ENCODE measurements around the gene ZBTB17.

Gene ZBTB17

DNA sequence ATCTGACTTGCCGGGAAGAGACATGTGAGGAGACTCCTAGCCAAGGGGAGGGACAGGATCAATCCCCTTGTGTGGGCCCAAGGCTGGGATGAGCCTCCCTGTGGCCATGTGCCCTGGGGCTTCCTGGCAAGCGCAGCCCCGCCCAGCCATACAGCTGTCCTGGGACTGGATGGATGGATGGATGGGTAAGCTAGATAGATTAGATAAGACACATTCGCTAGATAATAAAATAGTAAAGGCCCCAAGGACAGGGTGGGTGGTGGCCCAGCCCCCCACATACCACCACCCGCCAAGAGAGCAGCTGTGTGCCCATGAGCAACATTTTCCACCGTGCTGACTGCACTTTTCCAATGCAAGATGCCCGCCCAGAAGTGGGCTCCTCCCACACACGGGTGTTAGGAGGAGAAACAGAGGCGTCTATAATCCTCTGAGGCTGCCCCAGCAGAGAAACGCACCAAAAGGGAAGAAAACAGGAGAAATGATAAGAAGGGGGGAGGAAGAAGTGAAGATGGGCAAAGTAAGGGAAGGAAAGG is 25.1 kb downstream of the ZBTB17 start:
- TF ChIP-seq, protein P1, sequence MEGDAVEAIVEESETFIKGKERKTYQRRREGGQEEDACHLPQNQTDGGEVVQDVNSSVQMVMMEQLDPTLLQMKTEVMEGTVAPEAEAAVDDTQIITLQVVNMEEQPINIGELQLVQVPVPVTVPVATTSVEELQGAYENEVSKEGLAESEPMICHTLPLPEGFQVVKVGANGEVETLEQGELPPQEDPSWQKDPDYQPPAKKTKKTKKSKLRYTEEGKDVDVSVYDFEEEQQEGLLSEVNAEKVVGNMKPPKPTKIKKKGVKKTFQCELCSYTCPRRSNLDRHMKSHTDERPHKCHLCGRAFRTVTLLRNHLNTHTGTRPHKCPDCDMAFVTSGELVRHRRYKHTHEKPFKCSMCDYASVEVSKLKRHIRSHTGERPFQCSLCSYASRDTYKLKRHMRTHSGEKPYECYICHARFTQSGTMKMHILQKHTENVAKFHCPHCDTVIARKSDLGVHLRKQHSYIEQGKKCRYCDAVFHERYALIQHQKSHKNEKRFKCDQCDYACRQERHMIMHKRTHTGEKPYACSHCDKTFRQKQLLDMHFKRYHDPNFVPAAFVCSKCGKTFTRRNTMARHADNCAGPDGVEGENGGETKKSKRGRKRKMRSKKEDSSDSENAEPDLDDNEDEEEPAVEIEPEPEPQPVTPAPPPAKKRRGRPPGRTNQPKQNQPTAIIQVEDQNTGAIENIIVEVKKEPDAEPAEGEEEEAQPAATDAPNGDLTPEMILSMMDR (IDR thresholded peaks at IDR 0.05; ENCODE audit: low read length, missing control alignments): no peak
- peak; percentile 77 for DNase-seq (ENCODE audit: low read depth)
- no peak overlapping the region for H3K4me3 ChIP-seq (replicated peaks; ENCODE audit: low read depth, low read length)

DNA sequence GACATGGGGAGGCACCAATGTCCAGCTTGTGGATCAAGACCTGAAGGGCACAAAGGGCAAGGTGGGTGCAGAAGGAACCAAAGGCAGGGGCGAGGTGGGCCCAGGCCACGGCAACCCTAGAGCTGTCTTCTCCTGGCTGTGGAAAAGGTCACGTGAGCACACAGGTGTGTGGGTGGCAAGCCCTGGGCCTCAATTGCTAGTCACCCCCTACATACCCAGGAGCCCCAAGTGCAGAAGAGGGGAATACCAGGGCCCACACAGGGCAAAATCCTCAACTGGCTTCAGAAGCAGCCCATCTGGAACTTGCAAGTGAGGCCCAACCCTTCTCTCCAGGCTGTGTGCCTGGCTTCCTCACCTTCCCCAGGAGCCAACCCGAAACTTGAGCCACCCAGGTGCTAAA is 25.6 kb downstream of the ZBTB17 start:
- no peak for DNase-seq (ENCODE audit: low read depth)
- TF ChIP-seq, protein P1 (IDR thresholded peaks at IDR 0.05; ENCODE audit: low read length, missing control alignments): no peak
- no peak overlapping the region for H3K4me3 ChIP-seq (replicated peaks; ENCODE audit: low read depth, low read length)

DNA sequence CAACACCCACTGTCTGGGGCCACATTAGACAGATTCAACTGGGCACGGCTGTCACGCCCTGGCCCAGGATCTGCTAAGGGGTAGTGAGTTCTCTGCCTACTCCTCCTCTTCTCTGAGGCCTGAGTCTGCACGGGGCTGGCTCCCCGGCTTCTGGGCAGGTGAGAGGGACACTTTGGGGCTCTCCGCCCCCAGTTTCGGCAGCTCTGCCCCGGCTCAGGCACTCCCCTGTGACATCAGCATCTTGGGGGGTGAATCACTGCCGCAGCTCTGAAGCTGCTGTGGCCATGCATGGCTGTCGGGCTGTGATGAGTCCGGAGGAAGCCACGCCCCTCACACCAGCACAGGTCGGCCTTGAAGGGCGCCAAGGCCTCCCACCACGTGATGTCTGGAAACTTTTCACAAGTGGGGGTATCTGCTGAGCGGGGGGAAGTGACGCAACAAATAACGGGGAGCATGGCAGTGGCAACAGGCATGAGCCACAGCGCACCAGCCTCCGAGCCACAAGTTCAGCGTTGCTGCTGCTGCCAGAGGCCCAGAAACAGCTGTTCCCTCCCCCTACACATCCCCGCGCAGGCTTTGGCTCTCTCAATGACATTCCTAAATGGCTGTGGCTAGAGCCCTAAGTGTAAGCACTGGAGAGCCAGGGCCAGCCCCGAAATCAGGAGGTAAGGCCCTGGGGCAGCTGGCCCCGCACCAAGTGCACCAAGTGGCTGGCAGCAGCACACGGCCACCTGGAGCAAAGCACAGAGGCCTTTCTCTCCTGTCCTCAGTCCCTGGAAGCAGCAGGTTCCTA is 26.3 kb downstream of the ZBTB17 start:
- peak; percentile 98 for DNase-seq (ENCODE audit: low read depth)
- peak overlapping the region; percentile 36 for H3K4me3 ChIP-seq (replicated peaks; ENCODE audit: low read depth, low read length)
- TF ChIP-seq, protein P1 (IDR thresholded peaks at IDR 0.05; ENCODE audit: low read length, missing control alignments): no peak

DNA sequence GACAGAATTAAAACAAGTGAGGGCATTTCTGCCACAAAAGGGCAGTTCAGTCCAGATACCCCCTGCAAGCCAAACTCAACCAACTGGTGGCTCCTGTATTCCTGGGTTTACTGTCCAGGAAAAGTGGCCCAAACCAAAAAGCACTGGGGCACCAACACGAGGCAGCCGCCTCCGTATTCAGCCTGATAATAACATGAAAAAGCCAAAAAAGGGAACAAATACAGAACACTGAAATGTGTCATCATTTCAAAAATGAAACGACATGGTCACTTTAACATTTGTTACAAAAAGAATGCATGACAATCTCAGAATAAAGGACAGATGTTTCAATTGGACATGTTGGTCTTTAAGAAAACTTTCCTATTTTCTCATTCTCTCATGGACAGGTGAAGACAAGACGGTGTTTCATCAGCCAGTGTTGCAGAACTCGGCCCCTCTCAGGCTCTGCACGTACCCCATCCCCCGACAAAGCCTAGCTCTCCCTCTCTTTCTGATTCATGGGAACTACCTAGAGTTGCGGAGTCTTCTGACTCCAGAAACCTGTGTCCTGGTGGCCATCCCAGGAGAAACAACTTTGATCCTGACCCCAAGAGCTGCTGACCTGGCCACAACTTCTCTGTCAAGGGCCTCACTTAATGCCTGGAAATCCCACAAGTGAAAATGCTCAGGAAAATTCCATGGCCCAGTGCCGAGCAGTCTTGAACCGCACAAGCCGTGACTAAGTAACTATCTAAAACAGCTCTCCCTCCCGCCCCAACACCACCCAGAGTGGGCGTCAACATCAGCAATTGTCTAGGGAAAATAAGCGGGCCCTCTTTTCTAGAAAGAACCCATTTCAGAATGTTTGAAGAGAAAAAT is 27.1 kb downstream of the ZBTB17 start:
- H3K4me3 ChIP-seq (replicated peaks; ENCODE audit: low read depth, low read length): peak overlapping the region; percentile 36
- TF ChIP-seq, protein P1 (IDR thresholded peaks at IDR 0.05; ENCODE audit: low read length, missing control alignments): no peak
- DNase-seq (ENCODE audit: low read depth): peak; percentile 97

DNA sequence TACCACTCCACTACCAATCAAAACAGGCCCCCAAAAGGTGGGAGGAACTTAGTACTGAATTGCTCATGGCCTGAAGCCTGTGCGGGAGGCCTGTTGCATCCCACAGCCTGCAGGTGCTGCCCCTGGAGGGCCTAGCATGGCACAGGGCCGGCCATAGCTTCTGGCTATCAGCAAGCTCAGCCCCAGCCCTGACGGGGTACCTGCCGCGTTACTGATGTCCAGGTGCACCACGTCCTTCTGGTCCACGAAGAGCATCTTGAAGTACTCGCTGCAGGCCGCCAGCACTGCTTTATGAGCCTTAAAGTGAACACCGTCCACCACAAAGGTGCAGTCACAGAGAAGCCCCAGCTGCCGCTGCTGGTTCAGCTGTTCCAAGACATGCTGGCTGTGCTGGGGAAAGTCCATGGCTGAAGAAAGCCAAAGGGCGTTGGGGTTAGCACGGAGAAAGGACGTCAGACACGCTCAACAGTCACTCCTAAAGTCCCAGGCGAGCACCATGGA is 27.8 kb downstream of the ZBTB17 start:
- DNase-seq (ENCODE audit: low read depth): no peak
- TF ChIP-seq, protein P1 (IDR thresholded peaks at IDR 0.05; ENCODE audit: low read length, missing control alignments): no peak
- H3K4me3 ChIP-seq (replicated peaks; ENCODE audit: low read depth, low read length): no peak overlapping the region

DNA sequence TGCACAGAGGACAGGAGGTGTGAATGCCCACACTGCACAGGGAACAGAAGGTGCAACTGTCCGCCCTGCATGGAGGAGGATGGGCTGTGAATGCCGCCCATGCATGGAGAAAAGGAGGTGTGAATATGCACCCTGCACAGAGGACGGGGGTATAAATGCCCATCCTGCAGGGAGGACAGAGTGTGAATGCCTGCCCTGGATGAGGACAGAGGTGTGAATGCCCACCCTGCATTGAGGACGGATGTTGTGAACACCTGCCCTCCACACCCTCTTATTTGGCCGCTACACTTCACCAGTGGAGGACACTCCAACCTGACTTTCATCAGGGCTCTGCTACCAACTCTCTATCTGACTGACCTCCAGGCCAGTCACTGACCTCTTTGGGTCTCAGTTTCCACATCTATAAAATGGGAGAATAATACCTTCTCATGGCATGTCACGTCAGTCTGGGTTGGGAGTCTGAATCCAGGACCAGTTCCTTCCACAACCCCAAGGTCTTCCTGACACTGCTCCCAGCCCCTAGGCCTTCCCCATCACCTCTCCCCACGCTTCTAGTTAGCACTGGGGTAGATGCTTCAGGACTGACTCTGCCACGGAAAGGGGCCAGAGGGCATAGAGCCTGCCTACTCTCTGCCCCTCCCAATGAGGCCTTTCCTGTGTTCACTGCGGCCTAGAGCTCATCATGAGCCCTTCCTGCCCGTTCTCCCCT is 28.4 kb downstream of the ZBTB17 start:
- TF ChIP-seq, protein P1 (IDR thresholded peaks at IDR 0.05; ENCODE audit: low read length, missing control alignments): no peak
- no peak for DNase-seq (ENCODE audit: low read depth)
- no peak overlapping the region for H3K4me3 ChIP-seq (replicated peaks; ENCODE audit: low read depth, low read length)

Measured in fibroblast of pulmonary artery (primary cell).